ENCODE results near the gene CPT1C. TPM values are rescaled to one million over a fixed set of nuclear protein-coding genes. Genes with fewer than 3 reads are reported as not detected.
A peak's percentile ranks its signal among the peaks of the same experiment; 100 is the strongest.

CPT1C gene
- total RNA-seq, 1 donor from 2014 or later, result 3.1 TPM

GRCh38 chr19:49681830-49682229 is 9.1 kb upstream of the CPT1C start:
- no peak for DNase-seq (ENCODE audit: low spot score)

GRCh38 chr19:49682274-49682673 is 8.6 kb upstream of the CPT1C start:
- DNase-seq (ENCODE audit: low spot score), result no peak

- DNase-seq (ENCODE audit: low spot score), result no peak
Observed at GRCh38 chr19:49683814-49684250, 7.1 kb upstream of the CPT1C start.

- DNase-seq (ENCODE audit: low spot score), result no peak
Observed at GRCh38 chr19:49684251-49684982, 6.5 kb upstream of the CPT1C start.

- no peak for DNase-seq (ENCODE audit: low spot score)
Observed at GRCh38 chr19:49684983-49685553, 5.8 kb upstream of the CPT1C start.

- no peak for DNase-seq (ENCODE audit: low spot score)
Observed at GRCh38 chr19:49685845-49686332, 5.0 kb upstream of the CPT1C start.

GRCh38 chr19:49686503-49687088 is 4.3 kb upstream of the CPT1C start:
- DNase-seq (ENCODE audit: low spot score), result no peak

GRCh38 chr19:49687150-49687549 is 3.8 kb upstream of the CPT1C start:
- no peak for DNase-seq (ENCODE audit: low spot score)

- DNase-seq (ENCODE audit: low spot score), result no peak
Observed at GRCh38 chr19:49687566-49688316, 3.2 kb upstream of the CPT1C start.

GRCh38 chr19:49688531-49689132 is 2.3 kb upstream of the CPT1C start:
- no peak for DNase-seq (ENCODE audit: low spot score)

GRCh38 chr19:49689133-49690078 is 1.5 kb upstream of the CPT1C start, which contains the start of gene ADM5:
Gene ADM5, plus strand, starts transcription at chr19:49689594. Its CDS starts 244 bp downstream, at chr19:49689838.
- DNase-seq (ENCODE audit: low spot score), result peak; percentile 49

- no peak for DNase-seq (ENCODE audit: low spot score)
Observed at GRCh38 chr19:49690079-49690655, 749 bp upstream of the CPT1C start.

- DNase-seq (ENCODE audit: low spot score), result peak; percentile 51
Observed at GRCh38 chr19:49691243-49692146, 579 bp downstream of the CPT1C start.

GRCh38 chr19:49692147-49692506 is 1.2 kb downstream of the CPT1C start:
- DNase-seq (ENCODE audit: low spot score), result no peak

- DNase-seq (ENCODE audit: low spot score), result no peak
Observed at GRCh38 chr19:49696115-49696514, 5.2 kb downstream of the CPT1C start.

- DNase-seq (ENCODE audit: low spot score), result no peak
Observed at GRCh38 chr19:49696865-49697264, 5.9 kb downstream of the CPT1C start.

GRCh38 chr19:49699364-49699763 is 8.4 kb downstream of the CPT1C start:
- no peak for DNase-seq (ENCODE audit: low spot score)

GRCh38 chr19:49700563-49700962 is 9.6 kb downstream of the CPT1C start:
- no peak for DNase-seq (ENCODE audit: low spot score)

- DNase-seq (ENCODE audit: low spot score), result no peak
Observed at GRCh38 chr19:49701271-49701786, 10.4 kb downstream of the CPT1C start.

Data from ureter (tissue), 1 donor.